ENCODE results near the gene SOX15.
"Not testable (repeated sequence)": the region's sequence is repeated elsewhere in the genome, so short reads cannot be mapped to it uniquely, and the experiment has no call there.

The SOX15 gene

DNA sequence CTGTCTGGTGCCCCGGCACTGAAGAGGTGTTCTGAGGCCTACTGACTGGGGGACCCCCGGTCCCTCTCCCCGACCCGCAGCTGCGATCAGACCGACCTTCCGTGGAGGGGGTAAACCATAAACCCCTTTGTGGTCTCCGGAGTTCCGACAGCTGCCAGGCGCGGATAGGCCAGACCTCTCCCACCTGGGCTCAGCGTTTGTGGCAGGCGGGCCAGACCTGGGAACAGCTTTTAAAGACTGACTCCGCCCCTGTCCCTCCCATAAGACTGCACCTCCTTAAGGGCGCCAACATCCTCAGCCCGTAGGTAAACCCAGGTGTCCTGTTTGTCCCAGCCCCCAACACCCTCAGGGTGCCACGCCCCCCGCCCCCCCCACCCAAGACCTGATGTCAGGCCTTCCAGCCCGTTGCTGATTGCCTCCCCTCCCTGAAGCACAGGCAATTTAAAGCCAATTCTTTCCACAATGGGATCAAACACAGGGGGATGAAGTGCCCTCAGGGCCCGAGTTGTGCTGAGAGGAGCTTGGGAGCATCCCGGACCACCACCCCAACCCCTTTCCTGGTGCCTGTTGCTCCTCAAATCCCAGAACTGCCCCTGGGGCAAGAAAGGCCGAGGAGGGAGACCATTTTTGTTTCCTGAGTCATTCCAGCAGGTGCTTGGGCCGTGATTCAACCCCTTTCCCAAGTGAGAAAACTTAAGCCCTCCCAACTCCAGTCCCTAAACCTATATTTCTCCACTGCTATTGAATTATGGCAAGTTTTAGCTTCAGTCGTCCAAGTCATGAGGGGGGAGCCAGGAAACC, at the start of gene SOX15:
TSS of gene SOX15 (minus strand) at position 204 of the 801 bp plus-strand sequence. CDS start 418 bp downstream, outside the sequence.
- no peak for FAIRE-seq

GRCh38 chr17:7636163-7636562, 46.3 kb upstream of the SOX15 start:
- FAIRE-seq: no peak

GRCh38 chr17:7634384-7634783, 44.5 kb upstream of the SOX15 start:
- FAIRE-seq: no peak

GRCh38 chr17:7633093-7633492, 43.2 kb upstream of the SOX15 start:
- no peak for FAIRE-seq

DNA sequence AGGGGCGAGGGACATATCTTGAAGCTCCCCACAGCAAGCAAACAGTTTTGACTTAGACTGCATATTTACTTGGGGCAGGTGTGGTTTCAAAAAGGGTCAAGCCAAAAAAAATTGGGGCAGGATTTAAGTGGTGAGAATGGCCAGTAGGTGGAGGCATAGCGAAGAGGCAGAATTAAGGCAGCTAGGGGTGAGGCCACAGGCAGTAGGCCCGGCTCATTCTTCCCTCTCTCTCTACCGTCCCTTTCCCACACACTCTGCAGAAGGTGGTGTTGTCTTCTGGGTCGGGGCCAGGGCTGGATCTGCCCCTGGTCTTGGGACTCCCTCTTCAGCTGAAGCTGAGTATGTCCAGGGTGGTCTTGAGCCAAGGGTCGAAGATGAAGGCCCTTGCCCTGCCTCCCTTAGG, 42.6 kb upstream of the SOX15 start:
- no peak for FAIRE-seq

DNA sequence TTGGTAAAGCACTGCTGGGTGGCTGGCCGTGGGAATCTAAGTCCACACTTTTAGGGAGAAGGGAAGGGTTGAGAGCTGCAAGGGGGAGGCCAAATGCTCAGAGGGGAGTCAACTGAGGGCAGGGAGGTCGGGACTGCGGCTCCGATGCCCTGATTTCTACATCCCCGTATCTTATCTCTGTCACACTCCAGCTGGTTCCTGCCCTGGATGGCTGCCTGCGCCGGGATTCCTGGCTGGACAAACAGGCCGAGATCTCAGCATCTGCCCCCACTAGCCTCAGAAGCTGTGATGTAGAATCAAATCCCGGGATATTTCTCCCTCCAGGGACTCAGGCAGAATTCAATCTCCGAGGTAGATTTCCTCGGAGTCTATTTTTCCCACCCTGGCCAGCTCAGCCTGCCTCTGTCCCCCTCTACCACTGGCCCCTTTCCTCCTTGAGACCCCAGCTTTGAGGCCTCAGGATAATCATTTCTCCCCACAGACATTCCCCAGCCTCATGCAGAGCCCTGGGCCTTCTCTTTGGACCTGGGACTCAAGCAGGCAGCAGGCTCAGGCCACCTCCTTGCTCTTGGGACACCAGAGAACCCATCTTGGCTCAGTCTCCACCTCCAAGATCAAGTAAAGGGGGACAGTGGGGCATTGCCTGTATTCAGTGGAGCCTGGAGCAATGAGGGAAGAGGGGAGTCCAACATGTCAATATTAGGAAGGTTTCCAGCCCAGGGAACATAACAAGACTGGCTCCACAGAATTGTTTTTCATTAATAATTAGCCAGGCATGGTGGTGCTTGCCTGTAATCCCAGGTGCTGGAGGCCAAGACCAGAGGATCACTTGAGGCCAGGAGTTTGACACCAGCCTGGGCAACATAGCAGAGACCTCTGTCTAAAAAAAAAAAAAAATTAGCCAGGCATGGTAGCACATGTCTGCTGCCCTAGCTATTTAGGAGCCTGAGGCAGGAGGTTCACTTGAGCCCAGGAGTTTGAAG, 41.8 kb upstream of the SOX15 start:
- FAIRE-seq: no peak

GRCh38 chr17:7629939-7630571, 40.2 kb upstream of the SOX15 start, which contains the start of gene SHBG:
TSS of gene SHBG (plus strand) at chr17:7630135. CDS start at chr17:7630173, 38 bp downstream.
- no peak for FAIRE-seq

GRCh38 chr17:7627250-7628121, 37.6 kb upstream of the SOX15 start, which contains the start of gene SAT2:
TSS of gene SAT2 (minus strand) at chr17:7627821. CDS start at chr17:7627635, 186 bp downstream.
- FAIRE-seq: peak; percentile 32

DNA sequence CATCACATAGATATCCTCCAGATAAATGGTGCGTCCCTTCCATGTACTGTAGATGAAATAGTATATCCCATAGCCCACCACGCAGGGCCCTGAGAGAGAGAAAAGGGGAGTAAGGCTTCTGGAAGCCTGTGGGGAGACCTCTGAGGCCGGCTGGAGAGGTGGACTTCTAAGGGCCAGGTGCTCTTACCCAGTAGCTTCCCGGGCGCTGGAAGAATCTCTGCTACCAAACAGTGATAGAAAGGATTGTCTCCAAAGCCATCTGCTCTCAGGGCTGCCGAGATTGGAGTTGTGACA, 37.0 kb upstream of the SOX15 start:
- no peak for FAIRE-seq

DNA sequence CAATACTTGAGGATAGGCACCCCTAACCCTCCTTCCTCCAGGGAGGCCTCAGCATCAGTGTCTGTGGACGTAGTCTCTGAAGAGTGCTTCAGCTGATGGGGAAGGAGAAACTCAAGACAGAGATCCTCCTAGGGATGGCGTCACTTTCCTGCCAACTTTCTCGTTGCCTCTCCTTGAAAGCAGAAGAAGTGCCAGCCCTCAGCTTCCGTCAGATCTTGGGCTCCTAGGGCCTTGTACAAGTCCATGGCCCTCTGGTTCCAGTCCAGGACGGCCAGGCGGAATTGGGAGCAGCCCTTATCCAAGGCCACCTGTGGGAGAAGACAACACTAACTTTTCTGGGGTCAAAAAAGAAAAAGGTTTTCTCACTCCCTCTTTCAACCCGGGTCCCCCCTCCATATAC, 36.4 kb upstream of the SOX15 start:
- FAIRE-seq: no peak

GRCh38 chr17:7625749-7626148, 35.9 kb upstream of the SOX15 start:
- not testable (repeated sequence) for FAIRE-seq

DNA sequence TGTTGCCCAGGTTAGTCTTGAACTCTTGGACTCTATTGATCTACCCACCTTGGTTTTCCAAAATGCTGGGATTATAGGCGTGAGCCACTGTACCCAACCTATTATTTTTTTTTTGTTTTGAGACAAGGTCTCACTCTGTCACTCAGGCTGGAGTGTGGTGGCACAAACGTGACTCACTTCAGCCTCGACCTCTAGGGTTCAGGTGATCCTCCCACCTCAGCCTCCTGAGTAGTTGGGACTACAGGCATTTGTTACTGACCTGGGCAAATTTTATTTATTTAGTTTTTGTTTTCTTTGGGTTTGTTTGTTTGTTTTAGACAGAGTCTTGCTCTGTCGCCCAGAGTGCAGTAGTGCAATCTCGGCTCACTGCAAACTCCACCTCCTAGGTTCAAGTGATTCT, 33.8 kb upstream of the SOX15 start:
- no peak for FAIRE-seq

GRCh38 chr17:7620835-7621234, 30.9 kb upstream of the SOX15 start:
- FAIRE-seq: no peak

- no peak for FAIRE-seq
These were observed 28.7 kb upstream of the SOX15 start for GRCh38 chr17:7618608-7619007.

GRCh38 chr17:7615265-7615747, 25.4 kb upstream of the SOX15 start:
- no peak for FAIRE-seq

GRCh38 chr17:7614425-7615264, 24.8 kb upstream of the SOX15 start, which contains the start of gene FXR2:
TSS of gene FXR2 (minus strand) at chr17:7614897. CDS start at chr17:7614532, 365 bp downstream.
- peak; percentile 94 for FAIRE-seq

GRCh38 chr17:7613769-7614424, 24.0 kb upstream of the SOX15 start:
- FAIRE-seq: no peak

DNA sequence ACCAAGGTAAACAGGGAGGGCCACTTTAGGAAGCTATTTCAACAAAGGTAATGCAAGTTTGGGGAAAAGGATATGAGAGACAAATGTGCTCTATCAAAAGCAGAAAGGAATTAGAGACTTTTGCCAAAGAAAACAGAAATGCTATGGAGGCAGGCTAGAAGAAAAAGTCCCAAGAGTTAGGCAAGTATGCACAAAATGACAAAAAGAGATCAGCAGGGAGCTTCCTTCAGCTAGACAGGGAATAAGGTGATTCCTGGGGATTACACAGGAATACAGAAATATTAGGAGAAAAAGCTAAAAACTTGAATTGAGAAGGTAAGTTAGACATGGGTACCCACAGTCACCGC, 22.4 kb upstream of the SOX15 start:
- FAIRE-seq: no peak

DNA sequence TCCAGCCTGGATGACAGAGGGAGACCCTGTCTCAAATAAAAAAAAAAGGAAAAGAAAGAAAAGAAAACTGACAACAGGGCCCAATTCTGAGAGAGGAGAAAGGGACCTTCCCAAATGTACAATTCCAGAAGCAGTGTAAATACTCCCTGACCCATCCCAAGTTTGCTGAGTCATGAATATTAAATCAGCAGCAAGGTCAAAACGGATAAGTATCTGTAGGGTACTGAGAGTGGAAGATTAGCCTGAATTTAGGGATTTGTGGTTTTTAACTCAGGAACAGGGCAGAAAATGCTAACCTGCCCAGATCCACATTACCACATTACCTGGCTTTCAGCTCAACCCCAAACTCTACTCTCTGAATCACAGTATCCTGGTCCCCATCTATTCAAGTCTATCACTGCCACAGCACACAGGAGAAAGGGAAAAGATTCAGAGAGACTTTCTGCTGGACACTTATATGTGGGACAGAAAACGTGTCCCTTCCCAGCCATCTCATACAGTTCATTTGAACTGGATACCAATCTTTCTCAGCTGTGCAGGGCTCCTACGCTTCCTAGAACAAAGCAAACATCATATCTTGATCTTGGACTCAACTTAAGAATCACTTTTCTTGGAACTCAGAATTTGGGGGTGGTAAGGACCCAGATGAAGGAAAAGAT, 21.9 kb upstream of the SOX15 start:
- no peak for FAIRE-seq

- no peak for FAIRE-seq
These were observed 20.7 kb upstream of the SOX15 start for GRCh38 chr17:7610641-7611040.
